Measurements from ENCODE around the gene PBXIP1.
"Not testable (repeated sequence)": the region's sequence is repeated elsewhere in the genome, so short reads cannot be mapped to it uniquely, and the experiment has no call there.

Gene PBXIP1

DNA sequence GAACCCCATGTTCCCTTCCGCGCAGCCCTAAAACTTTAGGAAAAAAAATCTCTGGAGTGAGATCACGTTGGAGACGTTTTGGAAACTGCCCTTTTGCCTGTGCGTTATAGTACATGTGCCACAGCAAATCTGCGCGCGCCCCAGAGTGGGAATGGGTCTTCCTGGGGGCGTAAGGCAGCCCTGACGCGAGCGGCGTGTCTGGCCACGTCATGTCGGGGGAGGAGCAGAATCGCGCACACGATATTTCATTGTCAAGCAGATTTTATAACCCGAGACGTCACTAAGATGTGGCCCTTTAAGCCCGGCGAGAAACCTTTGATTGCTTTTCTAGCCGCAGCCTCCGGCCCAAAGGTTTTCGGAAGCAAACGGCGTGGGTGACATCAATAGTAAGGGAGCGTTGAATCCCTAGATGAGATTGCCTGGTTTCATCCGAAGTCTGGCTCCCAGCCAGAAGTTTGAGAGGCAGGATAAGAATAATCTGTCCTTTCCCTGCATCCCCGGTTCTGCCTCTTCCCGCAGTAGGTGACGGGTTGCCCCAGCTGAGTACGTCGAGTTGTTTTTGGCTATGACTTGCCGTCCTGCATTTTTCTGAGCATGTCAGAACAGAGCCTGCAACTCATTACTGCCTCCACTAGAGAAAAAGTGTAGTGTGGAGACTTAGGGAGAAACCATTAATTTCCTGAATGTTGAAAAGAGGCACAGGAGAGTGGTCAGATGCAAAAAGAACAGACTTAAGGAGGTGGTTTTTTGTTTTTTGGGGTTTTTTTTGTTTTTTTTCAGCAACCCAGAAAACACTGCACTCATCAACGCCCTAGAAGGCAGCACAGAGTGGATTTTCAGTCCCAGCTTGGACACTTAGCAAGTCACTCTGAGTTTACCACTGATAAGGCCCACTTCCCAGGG is 18.6 kb downstream of the PBXIP1 start:
- peak; percentile 86 for DNase-seq (ENCODE audit: low read depth in 2 of 2)

DNA sequence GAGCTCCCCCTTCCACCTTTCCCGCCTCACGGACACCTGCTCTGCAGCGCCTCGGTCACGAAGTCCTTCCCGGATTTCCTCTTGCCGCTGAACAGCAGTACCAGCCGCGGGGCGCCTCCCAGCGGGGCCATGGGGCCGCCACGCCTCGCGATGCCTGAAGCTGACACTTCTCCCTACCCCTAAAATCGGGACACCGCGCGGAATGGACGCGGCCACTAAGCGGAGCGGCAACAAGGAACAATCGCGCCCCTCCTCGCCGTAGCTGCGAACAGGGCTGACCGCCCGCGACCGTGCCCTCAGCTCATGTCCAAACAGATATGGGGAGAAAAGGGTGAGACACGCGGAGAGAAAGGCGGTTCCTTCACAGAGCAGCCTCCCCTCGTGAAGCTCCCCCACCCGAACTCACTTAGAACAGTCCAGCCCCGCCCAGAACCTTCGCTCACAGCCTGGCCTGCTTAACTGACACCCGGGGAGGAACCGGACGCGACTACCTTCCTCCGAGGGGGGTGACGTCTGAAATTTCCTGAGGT is 19.3 kb downstream of the PBXIP1 start, which contains the start of gene PMVK:
Gene PMVK, minus strand, starts transcription at position 165 of the 530 bp plus-strand sequence. Its CDS starts 34 bp downstream, at position 131.
- DNase-seq (ENCODE audit: low read depth in 2 of 2) = peak; percentile 89 to 91

DNA sequence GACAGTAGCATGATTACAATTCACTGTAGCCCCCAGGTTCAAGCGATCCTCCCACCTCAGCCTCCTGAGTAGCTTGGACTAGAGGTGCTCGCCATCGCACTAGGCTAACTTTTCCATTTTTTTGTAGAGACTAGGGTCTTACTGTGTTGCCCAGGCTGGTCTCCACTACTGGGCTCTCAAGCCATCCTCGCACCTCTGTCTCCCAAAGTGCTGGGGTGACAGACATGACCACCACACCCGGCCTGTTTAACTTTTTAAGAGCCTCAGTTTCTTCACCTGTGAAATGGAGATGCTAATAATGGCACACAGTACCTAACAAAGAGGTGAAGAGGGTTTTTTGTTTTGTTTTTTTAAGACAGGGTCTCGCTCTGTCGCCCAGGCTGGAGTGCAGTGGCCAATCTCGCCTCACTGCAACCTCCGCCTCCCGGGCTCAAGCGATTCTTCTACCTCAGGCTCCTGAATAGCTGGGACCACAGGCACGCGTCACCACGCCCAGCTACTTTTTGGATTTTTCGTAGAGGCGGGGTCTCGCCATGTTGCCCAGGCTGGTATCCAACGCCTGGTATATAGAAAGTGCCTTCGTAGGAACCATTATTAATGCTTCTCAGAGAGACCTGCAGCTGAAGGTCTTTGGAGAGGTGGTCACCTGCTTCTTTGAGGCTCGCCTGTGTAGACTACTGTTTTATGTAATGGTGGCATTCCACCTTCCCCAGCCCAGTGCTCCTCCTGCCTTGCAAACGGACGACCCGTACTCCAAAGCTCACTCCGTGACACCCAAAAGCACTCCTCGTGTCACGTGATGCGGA is 19.9 kb downstream of the PBXIP1 start:
- no peak for DNase-seq (ENCODE audit: low read depth in 2 of 2)

DNA sequence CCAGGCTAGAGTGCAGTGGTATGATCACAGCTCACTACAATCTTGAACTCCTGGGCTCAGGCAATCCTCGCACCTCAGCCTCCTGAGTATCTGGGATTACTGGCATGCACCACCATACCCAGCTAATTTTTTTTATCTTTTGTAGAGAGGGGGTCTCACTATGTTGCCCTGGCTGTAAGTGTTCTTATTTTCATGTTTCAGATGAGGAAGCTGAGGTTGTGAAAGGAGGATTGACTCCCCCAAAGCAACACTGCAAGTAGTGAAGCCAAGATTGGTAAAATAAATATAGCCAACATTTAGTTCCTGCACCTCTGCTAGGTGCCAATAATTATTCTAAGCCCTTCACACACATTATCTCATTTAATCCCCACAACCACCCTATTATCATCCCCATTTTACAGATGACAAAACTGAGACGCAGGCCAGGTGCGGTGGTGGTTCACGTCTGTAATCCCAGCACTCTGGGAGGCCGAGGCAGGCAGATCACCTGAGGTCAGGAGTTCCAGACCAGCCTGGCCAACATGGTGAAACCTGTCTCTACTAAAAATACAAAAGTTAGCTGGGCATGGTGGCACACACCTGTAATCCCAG is 21.4 kb downstream of the PBXIP1 start:
- no peak for DNase-seq (ENCODE audit: low read depth in 2 of 2)

DNA sequence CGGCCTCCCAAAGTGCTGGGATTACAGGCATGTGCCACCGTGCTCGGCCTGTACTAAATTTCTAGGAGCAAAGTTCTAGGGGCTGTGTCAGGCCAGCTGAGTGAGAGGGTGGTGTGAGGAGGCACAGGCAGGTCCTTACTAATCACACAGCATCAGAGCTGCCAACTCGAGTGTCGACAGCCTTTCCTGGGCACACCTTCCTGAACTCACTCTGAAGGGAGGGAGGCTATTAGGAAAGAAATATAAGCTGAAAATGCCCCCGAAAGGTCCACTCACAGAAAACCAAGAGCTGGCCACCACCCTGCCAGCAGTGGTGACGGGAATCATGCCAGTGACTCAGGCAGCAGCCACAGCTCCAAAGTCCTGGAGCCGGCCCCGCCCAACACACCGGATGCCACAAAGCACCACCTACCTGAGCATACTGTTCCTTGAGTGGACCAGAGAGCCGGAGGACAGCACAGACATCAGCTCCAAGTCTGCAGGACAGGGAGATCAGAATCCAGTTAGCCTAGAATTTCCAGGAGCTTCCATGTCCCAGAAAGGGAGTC is 23.9 kb downstream of the PBXIP1 start:
- no peak for DNase-seq (ENCODE audit: low read depth in 2 of 2)

GRCh38 chr1:154926201-154926600 is 29.7 kb downstream of the PBXIP1 start:
- no peak for DNase-seq (ENCODE audit: low read depth in 2 of 2)

GRCh38 chr1:154925335-154926170 is 30.3 kb downstream of the PBXIP1 start:
- no peak for DNase-seq (ENCODE audit: low read depth in 2 of 2)

DNA sequence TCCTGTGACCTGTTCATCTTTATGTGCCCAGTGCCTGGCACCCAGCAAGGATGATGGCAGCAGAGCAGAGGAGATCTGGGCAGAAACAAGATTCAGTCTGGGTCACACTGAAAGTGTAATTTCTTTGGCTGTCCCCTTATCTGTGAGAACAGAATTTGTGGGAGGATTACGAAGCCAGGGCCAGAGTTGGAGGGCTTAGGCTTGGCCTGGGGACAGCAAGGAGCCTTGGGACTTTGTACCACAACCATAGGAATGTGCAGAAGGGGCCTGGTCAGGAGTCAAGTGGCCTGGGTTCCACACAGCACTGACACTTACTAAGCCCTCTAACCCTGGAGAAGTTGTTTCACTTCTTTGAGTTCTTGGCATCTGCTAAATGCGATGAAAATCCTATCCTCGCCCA is 32.2 kb downstream of the PBXIP1 start:
- DNase-seq (ENCODE audit: low read depth in 2 of 2) = no peak

GRCh38 chr1:154913273-154913672 is 42.6 kb downstream of the PBXIP1 start:
- no peak for DNase-seq (ENCODE audit: low read depth in 2 of 2)

GRCh38 chr1:154912755-154913154 is 43.1 kb downstream of the PBXIP1 start:
- DNase-seq (ENCODE audit: low read depth in 2 of 2) = no peak

DNA sequence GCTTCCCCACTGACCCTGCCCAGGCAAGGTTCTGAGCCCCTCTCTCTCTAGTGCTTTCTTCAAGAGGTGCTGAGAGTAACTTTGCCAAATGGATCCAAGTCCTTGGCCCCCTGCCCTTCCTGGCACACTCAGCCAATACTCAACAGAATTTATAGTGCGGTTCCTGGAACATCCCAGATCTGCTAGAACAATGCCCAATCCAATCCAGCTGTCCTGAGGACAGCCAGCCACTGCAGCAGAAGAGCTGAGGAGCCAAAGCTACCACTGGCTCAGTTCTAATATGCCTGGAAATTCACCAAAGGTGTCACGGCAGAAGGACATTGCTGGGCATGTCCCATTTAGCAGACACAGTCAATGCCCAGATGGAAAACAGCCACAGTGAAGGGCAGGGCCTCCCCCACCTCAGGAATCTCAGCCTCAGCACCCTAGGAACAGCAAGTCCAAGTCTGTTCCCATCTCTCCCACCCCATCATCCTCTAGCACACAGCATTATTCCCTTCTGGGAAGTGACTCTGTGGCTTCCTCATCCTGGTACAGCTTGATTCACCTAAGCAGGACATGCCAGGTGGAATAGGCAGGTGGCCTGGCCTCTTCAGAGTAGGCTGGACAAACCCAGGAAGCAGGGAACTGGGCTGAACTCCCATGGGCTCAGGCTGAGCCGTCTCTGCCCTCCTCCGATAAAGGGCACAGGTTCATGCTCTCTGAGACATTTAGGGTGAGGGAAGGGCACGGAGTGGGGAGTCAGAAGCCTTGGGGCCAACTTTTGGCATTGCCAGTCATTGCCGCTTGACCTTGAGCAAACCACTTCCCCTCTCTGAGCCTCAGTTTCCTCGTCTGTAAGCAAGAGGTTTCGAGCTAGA is 44.0 kb downstream of the PBXIP1 start:
- DNase-seq (ENCODE audit: low read depth in 2 of 2) = no peak

- no peak for DNase-seq (ENCODE audit: low read depth in 2 of 2)
Measured at GRCh38 chr1:154910851-154911250, 45.0 kb downstream of the PBXIP1 start.

DNA sequence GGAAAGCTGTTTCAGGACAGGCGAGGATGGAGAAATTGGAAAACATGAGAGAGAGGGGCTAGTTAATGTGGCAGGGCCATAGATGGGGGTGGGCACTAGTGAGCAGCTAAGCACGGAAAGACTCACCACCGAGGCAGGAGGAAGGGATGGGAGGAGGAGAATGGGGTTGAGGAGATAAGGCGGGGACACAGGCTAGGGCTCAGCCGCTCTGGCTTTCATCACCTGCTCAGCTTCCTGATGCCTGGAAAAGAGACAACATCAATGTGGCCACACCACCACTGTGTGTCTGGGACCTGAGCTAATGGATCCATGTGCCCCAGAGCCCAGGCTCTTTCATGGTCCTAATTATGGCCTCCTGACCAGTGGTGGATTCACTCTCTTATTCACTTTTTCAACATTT is 47.0 kb downstream of the PBXIP1 start:
- no peak for DNase-seq (ENCODE audit: low read depth in 2 of 2)

DNA sequence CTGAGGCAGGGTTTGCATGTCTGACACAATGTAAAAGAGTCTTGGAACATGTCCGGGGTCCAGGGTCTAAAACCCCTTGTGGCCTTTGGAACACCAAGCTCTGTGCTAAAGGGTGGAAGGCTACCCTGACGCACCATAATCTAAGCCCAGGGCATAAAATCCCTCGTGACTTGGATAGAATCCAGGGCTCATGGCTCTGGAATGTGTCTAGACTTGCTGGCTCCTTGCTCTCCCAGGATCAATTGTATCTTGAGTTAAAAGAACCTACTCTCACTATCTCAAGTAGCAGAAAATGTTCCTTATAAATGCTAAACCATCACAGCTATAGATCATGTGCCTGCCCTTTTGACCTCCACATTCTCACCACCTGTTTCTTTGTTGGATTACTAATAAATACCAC is 47.8 kb downstream of the PBXIP1 start:
- DNase-seq (ENCODE audit: low read depth in 2 of 2) = not testable (repeated sequence)

DNA sequence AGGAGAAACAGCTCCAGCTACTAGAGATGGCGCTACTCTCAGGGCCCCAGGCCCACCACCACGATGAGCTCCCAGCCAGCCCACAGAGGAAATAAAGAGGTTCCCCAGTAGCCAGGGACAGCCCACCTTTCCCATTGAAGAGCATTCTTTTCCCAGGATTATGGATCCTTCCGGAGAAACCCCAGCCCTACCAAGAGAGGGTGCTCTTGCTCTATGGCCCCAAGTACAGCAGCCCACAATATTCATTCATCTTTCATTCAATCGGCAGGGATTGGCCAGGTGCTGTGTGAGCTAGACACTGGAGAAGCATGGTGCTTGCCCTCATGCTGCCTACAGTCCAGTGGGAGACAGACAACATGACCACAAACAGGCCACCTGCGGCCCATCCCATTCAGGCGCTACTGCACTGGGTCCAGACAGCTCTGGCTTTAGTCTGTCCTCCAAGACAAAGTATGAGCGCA is 49.2 kb downstream of the PBXIP1 start:
- DNase-seq (ENCODE audit: low read depth in 2 of 2) = no peak

- peak in 1 of 2 experiments; percentile 12 for DNase-seq (ENCODE audit: low read depth in 2 of 2)
Measured at GRCh38 chr1:154902938-154903566, 52.8 kb downstream of the PBXIP1 start.

- DNase-seq (ENCODE audit: low read depth in 2 of 2) = no peak
Measured at GRCh38 chr1:154901591-154901990, 54.3 kb downstream of the PBXIP1 start.

DNA sequence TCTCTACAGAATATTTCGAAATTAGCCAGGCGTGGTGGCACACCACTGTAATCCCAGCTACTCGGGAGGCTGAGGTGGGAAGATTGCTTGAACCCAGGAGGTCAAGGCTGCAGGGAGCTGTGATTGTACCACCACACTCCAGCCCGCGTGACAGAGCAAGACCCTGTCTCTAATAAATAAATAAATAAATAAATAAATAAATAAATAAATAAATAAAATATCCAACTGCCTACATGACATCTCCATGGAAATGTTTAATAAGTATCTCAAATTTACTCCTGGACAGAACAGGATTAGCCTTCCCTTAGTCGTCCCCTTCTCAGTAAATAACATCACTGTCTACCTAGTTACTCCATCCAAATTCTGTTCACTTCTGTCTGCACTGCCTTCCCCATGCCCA is 56.9 kb downstream of the PBXIP1 start:
- no peak for DNase-seq (ENCODE audit: low read depth in 2 of 2)

- DNase-seq (ENCODE audit: low read depth in 2 of 2) = no peak
Measured at GRCh38 chr1:154896771-154897286, 59.1 kb downstream of the PBXIP1 start.

All from fibroblast of skin of left biceps (primary cell).